DND-41 (cell line): ENCODE measurements around the gene PMP22.

Source experiments
- ATAC-seq: fragments of 200-7000 bp; cut with Tn5 transposase; 3 replicates; pipeline ENCODE4 v1.9.1; 2021; ENCODE audit warnings: low read depth; ENCODE audit not compliant: insufficient read depth
- DNase-seq: peaks from one replicate; pipeline ENCODE4 v3.0.0-alpha.2; 2020
- H2AFZ ChIP-seq: 2 replicates; pipeline ENCODE4 v1.6.0; 2012; ENCODE audit warnings: low read depth, low read length
- H3K27ac ChIP-seq: 2 replicates; pipeline ENCODE4 v1.5.1; 2012; ENCODE audit warnings: low read length, inconsistent platforms
- H3K27me3 ChIP-seq: fragments of 200-600 bp; sonication (generic); 2 replicates; pipeline ENCODE4 v1.6.0; 2012; ENCODE audit warnings: low read length, mild to moderate bottlenecking, inconsistent platforms; ENCODE audit not compliant: insufficient read depth, poor library complexity
- H3K36me3 ChIP-seq: 2 replicates; pipeline ENCODE4 v1.5.1; 2012; ENCODE audit warnings: low read length, inconsistent platforms; ENCODE audit not compliant: insufficient read depth
- H3K4me1 ChIP-seq: 2 replicates; pipeline ENCODE4 v1.5.1; 2012; ENCODE audit warnings: mild to moderate bottlenecking, low read length; ENCODE audit not compliant: insufficient read depth
- H3K4me2 ChIP-seq: 2 replicates; pipeline ENCODE4 v1.6.0; 2012; ENCODE audit warnings: mild to moderate bottlenecking, moderate library complexity, low read length, inconsistent platforms; ENCODE audit not compliant: insufficient read depth
- H3K4me3 ChIP-seq, 2 experiments: fragments of 200-600 bp in 1 of 2; shearing (Covaris generic) in 1 of 2; 2 replicates each; pipeline ENCODE4 v1.5.1; 2012 to 2016; ENCODE audit warnings: inconsistent platforms in 2 of 2, low read length in 2 of 2, mild to moderate bottlenecking in 2 of 2, low read depth in 1 of 2, moderate library complexity in 1 of 2
- H3K79me2 ChIP-seq: 2 replicates; pipeline ENCODE4 v1.6.0; 2012; ENCODE audit warnings: low read length, inconsistent platforms; ENCODE audit not compliant: insufficient read depth
- H3K9ac ChIP-seq: 2 replicates; pipeline ENCODE4 v1.6.0; 2012; ENCODE audit warnings: low read depth, mild to moderate bottlenecking, inconsistent platforms, low read length, moderate library complexity
- H3K9me3 ChIP-seq: 2 replicates; pipeline ENCODE4 v1.5.1; 2012; ENCODE audit warnings: low read length, moderate library complexity, mild to moderate bottlenecking, inconsistent platforms; ENCODE audit not compliant: insufficient read depth, severe bottlenecking
- H4K20me1 ChIP-seq: 2 replicates; pipeline ENCODE4 v1.6.0; 2012; ENCODE audit warnings: low read length; ENCODE audit not compliant: insufficient read depth
- EZH2 ChIP-seq: IDR thresholded peaks from 3 replicates; pipeline ENCODE4 v1.6.1; 2012; ENCODE audit warnings: borderline replicate concordance, low read depth, mild to moderate bottlenecking, moderate library complexity, low read length, inconsistent platforms; ENCODE audit not compliant: severe bottlenecking
- TF ChIP-seq, protein P1 (sequence below): IDR thresholded peaks from 2 replicates; pipeline ENCODE4 v1.5.1; 2012; ENCODE audit warnings: borderline replicate concordance, low read length, moderate library complexity, mild to moderate bottlenecking; ENCODE audit not compliant: poor library complexity, severe bottlenecking; ENCODE audit errors: extremely low read depth

The PMP22 gene

DNA sequence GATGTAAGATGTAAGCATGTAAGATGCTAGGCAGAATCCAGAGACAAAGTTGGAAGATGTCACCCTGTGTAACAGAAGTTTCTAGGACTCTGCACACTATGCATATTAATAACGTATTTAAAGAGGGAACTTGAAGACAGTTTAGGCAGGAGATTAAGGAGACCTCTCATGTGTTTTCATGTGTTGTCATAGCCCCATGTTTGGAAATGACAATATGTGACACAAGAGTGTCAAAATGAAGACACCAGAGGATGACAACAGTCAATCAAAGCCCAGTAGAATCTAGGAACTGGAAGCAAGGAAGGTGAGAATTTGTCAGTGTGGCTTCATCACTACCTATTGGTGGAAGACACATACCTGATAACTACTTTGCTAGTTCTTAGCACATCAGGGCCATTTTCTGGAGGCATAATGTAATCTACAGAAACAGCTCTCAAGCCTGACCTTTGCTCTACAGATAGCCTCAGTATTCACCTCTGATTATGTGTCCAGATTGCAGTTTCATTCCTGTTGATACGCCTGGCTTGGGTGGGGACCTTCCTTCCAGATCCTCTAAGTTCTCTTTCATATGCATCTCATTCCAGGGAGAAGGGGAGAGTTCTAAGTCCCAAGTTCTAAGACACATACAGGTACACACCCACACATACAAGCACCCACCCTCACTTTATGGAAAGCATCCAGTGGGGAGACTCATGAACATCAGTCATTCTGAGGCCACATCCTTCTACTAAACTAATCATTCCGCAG, 26.3 kb downstream of the PMP22 start:
- H3K4me1 ChIP-seq: no peaks in the 10 kb centered on the region
- DNase-seq (no peak), ATAC-seq (no peak)
- H3K4me3 ChIP-seq: no peak overlapping the region
- no peaks in the 10 kb centered on the region for H3K36me3 ChIP-seq
- no peak overlapping the region for H3K9ac ChIP-seq
- H3K79me2 ChIP-seq: no peaks in the 10 kb centered on the region
- H3K27ac ChIP-seq: no peak overlapping the region
- H3K4me2 ChIP-seq: no peak overlapping the region
- H3K9me3 ChIP-seq: no peaks in the 10 kb centered on the region
- no peaks in the 10 kb centered on the region for H4K20me1 ChIP-seq
- H2AFZ ChIP-seq: no peak overlapping the region
- peaks cover 3% of the 10 kb centered on the region for H3K27me3 ChIP-seq
- TF ChIP-seq, protein P1, sequence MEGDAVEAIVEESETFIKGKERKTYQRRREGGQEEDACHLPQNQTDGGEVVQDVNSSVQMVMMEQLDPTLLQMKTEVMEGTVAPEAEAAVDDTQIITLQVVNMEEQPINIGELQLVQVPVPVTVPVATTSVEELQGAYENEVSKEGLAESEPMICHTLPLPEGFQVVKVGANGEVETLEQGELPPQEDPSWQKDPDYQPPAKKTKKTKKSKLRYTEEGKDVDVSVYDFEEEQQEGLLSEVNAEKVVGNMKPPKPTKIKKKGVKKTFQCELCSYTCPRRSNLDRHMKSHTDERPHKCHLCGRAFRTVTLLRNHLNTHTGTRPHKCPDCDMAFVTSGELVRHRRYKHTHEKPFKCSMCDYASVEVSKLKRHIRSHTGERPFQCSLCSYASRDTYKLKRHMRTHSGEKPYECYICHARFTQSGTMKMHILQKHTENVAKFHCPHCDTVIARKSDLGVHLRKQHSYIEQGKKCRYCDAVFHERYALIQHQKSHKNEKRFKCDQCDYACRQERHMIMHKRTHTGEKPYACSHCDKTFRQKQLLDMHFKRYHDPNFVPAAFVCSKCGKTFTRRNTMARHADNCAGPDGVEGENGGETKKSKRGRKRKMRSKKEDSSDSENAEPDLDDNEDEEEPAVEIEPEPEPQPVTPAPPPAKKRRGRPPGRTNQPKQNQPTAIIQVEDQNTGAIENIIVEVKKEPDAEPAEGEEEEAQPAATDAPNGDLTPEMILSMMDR: no peak

DNA sequence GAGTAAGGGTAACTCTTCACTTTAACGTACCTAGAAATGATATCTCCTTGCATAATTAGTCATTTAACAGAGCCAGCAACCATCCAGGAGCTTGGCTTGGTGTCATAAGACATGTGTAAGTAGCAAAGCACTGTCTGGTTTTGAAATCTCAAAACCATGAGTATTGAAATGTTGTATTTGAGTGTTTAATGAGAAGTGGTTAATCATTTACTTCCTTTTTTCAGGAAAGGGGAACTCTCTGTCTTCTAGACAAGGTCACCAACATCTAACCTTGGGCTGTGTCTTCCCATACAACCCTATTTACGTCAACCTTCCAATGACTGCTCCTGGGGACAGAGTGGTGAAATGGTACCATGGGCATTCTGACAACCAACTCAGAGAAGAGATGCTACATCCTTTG, 27.1 kb downstream of the PMP22 start:
- Histone ChIP-seq H4K20me1 (no peaks in the 10 kb centered on the region), H3K4me3 (no peak overlapping the region), H3K4me2 (no peak overlapping the region), H3K4me1 (no peaks in the 10 kb centered on the region), H3K36me3 (no peaks in the 10 kb centered on the region), H3K27me3 (peaks cover 3% of the 10 kb centered on the region), H3K9me3 (no peaks in the 10 kb centered on the region), H2AFZ (no peak overlapping the region), H3K9ac (no peak overlapping the region), H3K27ac (no peak overlapping the region), H3K79me2 (no peaks in the 10 kb centered on the region)
- no peak for ATAC-seq
- no peak for TF ChIP-seq EZH2
- TF ChIP-seq, protein P1: no peak
- no peak for DNase-seq

DNA sequence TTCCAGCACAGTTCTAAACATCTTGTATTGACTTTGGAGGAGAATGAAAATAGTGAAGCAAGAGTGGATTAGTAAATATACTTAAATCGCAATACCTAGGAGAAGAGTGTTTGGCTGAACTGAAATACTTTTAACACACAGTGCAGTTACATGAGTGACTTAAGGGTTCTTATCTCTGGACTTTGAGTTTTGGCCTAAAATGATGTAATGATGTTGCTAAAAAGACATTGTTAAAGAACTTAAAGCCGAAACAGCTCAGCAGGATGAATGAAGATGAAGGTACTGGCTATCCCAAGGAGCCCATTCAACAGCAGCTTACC, 28.1 kb downstream of the PMP22 start:
- H3K36me3 ChIP-seq: no peaks in the 10 kb centered on the region
- no peaks in the 10 kb centered on the region for H3K79me2 ChIP-seq
- ATAC-seq: no peak
- H3K4me3 ChIP-seq: no peak overlapping the region
- H3K27ac ChIP-seq: no peak overlapping the region
- no peaks in the 10 kb centered on the region for H4K20me1 ChIP-seq
- TF ChIP-seq, protein P1: no peak
- no peaks in the 10 kb centered on the region for H3K9me3 ChIP-seq
- H3K4me1 ChIP-seq: no peaks in the 10 kb centered on the region
- DNase-seq: no peak
- no peak overlapping the region for H3K9ac ChIP-seq
- no peak overlapping the region for H3K4me2 ChIP-seq
- no peak overlapping the region for H2AFZ ChIP-seq
- H3K27me3 ChIP-seq: peaks cover 3% of the 10 kb centered on the region
